GM18861 (cell line): ENCODE measurements around the gene LY6G6F.

ENCODE experiments used
- ATAC-seq: cut with Tn5 transposase; IDR thresholded peaks from one replicate; pipeline ENCODE4 v1.9.1; 2021; ENCODE audit not compliant: unreplicated experiment

Gene LY6G6F

GRCh38 chr6:31676322-31676903, 30.3 kb upstream of the LY6G6F start:
- no peak for ATAC-seq

- ATAC-seq: no peak
Observed at GRCh38 chr6:31676904-31677303, 29.8 kb upstream of the LY6G6F start.

GRCh38 chr6:31677955-31678354, 28.7 kb upstream of the LY6G6F start:
- no peak for ATAC-seq

GRCh38 chr6:31680226-31681134, 26.2 kb upstream of the LY6G6F start, which contains the start of gene LY6G5C:
TSS of gene LY6G5C (minus strand) at chr6:31681067. CDS start at chr6:31680373, 694 bp downstream.
- ATAC-seq: no peak

GRCh38 chr6:31681135-31681671, 25.5 kb upstream of the LY6G6F start:
- no peak for ATAC-seq

GRCh38 chr6:31683591-31683990, 23.1 kb upstream of the LY6G6F start:
- ATAC-seq: no peak

GRCh38 chr6:31686483-31686882, 20.2 kb upstream of the LY6G6F start:
- no peak for ATAC-seq

GRCh38 chr6:31687321-31687720, 19.3 kb upstream of the LY6G6F start:
- ATAC-seq: no peak

GRCh38 chr6:31687860-31688693, 18.6 kb upstream of the LY6G6F start:
- no peak for ATAC-seq

- no peak for ATAC-seq
Observed at GRCh38 chr6:31689249-31690110, 17.2 kb upstream of the LY6G6F start.

GRCh38 chr6:31690231-31691077, 16.2 kb upstream of the LY6G6F start:
- no peak for ATAC-seq

- no peak for ATAC-seq
Observed at GRCh38 chr6:31691078-31691463, 15.6 kb upstream of the LY6G6F start.

GRCh38 chr6:31691564-31692108, 15.0 kb upstream of the LY6G6F start:
- ATAC-seq: no peak

- ATAC-seq: no peak
Observed at GRCh38 chr6:31692353-31692752, 14.3 kb upstream of the LY6G6F start.

- ATAC-seq: no peak
Observed at GRCh38 chr6:31692886-31693285, 13.8 kb upstream of the LY6G6F start.

GRCh38 chr6:31693535-31693934, 13.1 kb upstream of the LY6G6F start:
- no peak for ATAC-seq

GRCh38 chr6:31697555-31697954, 9.1 kb upstream of the LY6G6F start:
- ATAC-seq: no peak

GRCh38 chr6:31700740-31701401, 5.8 kb upstream of the LY6G6F start:
- no peak for ATAC-seq
